HG02610 (cell line): ENCODE measurements around the gene SMIM12.

Experiments used
- ATAC-seq: cut with Tn5 transposase; IDR thresholded peaks from one replicate; pipeline ENCODE4 v1.9.1; 2021; ENCODE audit warnings: mild to moderate bottlenecking, moderate library complexity; ENCODE audit not compliant: unreplicated experiment

The SMIM12 gene

GRCh38 chr1:34808051-34808810 is 51.3 kb downstream of the SMIM12 start:
- ATAC-seq, result no peak

GRCh38 chr1:34806396-34806795 is 53.2 kb downstream of the SMIM12 start:
- no peak for ATAC-seq

GRCh38 chr1:34803770-34804169 is 55.8 kb downstream of the SMIM12 start:
- no peak for ATAC-seq
